GM19043 (cell line): ENCODE results near the gene RUNDC3A.

Experiments
- ATAC-seq: cut with Tn5 transposase; IDR thresholded peaks from one replicate; pipeline ENCODE4 v1.9.1; 2021; ENCODE audit warnings: low read depth; ENCODE audit not compliant: unreplicated experiment

Gene RUNDC3A

DNA sequence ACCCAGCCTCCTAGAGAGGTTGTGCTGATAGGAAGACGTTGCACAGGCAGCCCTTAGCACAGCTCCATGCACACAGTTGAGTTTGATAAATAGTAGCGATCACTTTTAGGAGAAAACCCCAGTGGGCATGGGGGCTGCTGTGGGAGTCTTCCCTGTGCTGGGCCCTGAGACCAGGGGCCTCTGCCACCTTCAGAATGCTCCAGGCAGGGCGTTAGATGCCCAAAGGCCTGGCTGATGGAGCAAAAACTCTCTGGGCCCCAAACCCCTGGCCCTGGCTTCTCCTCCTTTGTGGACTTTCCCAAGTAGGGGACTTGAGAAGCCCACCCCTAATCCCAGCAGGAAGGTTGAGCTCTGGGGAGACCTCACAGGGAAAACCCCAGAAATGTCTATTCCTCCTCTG lies 26.1 kb upstream of the RUNDC3A start:
- no peak for ATAC-seq

DNA sequence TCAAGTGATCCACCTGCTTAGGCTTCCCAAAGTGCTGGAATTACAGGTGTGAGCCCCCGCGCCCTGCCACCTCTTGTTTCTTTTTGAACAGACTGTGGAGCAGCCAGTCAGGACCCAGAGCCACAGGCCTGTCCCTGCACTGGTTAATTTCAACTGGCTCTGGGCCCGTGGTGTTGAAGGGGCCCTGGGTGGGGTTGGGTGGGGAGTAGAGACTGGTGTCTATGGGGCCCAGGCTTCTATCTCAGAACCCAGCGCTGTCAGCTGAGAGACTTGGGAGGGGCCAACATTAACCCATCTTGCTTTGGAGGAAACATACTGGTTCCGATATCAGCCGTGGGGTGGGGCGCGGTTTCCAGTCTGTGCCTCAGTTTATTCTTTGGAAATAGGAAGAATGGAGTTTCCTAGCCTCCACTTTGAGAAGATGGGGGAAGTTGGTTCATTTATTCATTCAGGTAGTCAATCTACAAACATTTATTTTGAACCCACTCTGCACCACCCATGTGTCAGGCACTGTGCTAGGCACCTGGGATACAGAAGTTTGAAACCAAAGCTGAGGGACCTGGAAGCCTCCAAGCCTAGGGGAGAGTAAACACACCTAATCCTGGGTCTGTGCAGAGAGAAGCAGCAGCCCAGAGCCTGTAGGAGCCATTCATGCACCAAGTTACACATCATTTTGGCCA lies 24.9 kb upstream of the RUNDC3A start:
- ATAC-seq = no peak

DNA sequence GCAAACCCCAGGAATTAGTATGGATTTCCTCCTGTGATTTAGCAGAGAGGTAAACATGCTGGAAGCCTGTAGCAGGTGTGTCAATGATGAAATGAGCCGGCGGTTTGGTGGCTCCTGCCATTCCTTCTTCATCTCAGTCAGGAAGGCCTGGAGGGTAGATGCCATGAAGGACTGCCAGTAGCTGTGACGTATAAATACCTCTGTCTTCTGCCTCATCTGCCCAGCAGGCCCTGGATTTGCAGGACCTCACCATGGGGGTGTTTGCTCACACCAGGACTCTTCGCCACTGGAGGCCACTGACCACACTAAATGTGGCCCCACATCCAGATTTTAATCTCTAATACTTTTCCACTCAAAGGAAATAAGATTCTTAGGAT lies 24.4 kb upstream of the RUNDC3A start:
- no peak for ATAC-seq

DNA sequence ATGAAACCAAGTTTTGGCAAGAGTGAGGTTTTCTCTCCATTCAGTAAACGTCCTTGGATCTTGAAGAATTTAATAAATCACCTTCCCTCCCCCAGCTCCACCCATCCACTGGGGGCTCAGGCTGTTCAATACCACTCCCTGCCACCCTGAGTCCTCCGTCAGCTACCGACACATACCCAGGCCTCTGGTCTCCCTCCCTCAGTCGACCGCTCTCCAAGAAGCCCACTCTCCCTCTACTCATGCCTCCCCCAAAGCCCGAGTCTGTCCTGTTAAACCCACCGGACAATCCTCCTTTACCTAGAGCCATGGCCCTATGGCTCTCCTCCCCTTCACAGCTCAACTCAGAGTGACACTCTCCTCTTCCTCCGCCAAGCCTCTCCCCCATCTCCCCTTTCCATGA lies 20.8 kb upstream of the RUNDC3A start:
- no peak for ATAC-seq

DNA sequence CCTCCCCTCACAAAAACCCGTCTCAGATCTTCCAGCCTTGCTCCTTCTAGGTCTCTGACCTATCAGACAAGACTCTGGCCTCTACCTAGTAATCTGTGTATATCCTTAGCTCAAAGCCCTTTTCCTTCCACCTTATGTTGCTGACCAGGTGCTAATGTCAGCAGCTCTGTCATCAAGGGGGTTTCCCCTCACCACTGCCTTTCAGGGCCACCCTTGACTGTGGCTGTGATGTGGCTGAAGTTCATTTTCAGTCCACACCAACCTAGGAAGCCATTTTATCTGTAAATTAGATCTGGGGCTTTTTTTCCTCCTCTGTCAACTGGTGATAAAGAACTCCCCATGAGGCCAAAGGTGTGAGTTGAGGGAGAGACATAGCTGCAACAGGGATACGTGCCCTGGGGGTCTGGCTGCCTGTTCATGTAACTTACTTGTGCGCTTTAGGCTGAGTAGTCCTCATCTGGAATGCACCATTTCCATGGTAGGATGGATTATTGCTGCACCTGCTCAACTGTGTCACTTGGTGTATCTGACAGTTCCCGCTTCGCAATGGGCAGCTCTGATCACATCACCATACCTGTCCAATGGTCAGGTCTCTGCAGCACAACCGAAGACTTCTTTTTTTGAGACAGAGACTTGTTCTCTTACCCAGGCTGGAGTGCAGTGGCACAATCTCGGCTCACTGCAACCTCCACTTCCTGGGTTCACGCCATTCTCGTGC lies 14.7 kb upstream of the RUNDC3A start:
- ATAC-seq = no peak

DNA sequence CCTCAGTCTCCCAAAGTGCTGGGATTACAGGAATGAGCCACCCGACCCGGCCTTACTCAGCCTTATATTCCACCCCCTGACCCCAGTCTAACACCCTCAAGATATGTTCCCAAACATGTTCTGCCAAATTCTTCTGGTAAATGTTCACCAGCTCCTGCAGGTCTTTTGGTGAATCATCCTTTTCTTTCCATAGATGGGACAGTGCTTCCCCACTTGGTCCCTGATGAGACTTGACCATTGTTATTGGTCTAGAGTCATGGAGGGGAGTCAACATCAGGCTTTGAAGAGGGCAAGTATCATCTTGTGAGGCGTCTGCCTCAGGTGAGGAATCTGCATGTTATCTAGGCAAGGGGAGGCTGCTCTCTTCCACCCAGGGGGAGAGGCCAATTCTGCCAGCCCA lies 10.4 kb upstream of the RUNDC3A start:
- no peak for ATAC-seq

DNA sequence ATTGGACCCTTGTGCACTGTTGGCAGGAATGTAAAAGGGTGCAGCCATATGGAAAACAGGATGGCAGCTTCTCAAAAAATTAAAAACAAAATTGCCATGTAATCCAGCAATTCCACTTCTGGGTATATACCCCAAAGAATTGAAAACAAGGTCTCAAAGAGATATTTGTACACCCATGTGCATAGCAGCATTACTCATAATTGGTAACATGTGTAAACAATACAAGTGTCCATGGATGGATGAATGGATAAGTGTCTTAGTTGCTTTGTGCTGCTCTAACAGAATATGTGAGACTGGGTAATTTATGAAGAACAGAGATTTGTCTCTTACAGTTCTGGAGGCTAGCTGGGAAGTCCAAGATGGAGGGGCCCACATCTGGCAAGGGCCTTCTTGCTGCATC lies 3.8 kb upstream of the RUNDC3A start:
- ATAC-seq = no peak

DNA sequence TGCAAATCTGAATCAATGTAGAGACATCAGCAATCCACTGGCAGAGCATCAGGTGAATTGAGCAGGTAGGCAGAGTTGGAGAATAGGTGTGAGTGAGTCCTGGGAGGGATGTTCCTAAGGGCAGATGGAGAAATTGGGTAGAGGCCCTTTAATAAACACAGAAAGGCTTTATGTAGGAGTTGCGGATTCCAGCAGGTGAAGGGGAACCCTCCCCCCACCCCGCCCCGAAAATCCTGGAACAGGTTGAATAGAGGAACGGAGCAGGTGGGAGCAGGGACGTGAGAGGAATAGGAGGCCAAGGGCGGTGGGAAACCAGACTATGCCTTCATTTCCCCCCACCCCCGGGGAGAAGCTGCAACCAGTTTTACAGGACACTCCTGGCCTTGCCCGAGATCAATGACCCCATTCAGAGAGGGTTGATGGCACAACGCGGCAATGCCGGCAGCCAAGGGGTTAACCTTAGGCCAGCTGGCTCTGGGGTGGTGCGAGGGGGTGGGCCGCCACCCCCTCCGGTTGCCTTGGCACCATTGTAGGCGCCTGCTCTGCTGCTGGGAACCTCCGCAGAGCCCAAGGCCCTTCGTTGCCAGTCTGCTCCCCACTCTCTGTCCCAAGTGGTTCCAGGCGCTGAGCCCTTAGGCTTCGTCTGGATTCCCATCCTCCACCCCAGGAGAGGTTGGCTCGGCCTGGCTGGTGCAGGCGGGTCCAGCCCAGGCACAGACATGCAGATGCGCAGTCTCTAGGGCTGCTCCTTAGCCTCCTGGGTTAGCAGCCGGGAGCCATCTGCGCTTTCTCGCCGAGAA lies 814 bp upstream of the RUNDC3A start:
- ATAC-seq = no peak

DNA sequence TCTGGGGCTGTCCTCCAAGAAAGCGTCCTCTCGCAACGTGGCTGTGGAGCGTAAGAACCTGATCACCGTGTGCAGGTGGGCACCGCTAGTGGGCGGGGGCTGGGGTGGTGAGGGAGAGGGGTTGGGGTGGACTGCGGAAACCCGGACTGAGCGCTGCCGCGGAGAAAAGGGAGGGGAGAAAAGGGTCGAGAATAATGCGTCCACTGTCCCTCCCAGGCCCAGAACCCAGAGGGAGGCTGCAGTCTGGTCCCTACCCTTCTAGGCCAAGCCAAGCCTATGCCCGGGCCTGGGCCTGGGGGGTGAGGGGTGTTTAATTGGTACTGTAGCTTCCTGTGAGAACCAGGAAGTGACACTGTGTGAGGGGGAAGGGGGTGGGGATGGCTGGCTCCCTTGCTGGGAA lies 464 bp downstream of the RUNDC3A start:
- no peak for ATAC-seq

DNA sequence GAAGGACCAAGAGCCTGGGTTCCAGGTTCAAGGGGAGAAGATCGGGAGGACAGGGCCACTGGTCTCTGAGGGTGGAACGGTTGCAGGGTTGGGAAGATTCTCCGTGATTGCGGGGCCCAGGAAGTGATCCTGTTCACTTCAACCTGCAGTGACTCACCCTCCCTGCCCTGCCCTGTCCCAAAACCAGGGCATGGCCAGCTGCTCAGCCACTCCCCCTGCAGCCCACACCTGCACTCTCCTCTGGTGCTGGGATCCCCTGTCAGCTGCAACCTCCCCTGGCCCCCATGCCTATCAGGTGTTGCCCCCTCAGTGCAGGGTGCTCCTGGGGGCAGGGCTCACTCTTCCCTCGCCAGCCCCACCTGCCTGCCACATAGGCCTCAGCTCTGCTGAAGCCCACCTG lies 1.1 kb downstream of the RUNDC3A start:
- no peak for ATAC-seq

DNA sequence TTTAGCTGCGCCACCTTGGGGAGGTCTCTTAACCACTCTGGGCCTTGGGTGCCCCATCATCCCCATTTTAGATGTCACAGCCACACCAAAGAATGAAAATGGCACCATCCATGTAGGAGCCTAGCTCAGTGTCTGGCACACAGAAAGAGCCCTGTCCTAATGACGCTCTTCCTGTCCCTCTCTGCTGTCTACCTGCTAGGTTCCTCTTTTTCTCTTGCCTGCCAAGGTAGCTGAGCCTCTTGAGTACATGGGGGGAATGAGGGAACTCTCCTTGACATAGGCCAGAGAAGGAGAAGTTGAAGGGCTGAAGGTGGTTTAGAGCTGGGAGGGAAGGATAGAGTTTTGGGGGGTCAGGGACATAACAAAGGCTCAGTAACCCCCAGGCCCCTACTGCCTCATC lies 1.8 kb downstream of the RUNDC3A start:
- ATAC-seq = no peak

DNA sequence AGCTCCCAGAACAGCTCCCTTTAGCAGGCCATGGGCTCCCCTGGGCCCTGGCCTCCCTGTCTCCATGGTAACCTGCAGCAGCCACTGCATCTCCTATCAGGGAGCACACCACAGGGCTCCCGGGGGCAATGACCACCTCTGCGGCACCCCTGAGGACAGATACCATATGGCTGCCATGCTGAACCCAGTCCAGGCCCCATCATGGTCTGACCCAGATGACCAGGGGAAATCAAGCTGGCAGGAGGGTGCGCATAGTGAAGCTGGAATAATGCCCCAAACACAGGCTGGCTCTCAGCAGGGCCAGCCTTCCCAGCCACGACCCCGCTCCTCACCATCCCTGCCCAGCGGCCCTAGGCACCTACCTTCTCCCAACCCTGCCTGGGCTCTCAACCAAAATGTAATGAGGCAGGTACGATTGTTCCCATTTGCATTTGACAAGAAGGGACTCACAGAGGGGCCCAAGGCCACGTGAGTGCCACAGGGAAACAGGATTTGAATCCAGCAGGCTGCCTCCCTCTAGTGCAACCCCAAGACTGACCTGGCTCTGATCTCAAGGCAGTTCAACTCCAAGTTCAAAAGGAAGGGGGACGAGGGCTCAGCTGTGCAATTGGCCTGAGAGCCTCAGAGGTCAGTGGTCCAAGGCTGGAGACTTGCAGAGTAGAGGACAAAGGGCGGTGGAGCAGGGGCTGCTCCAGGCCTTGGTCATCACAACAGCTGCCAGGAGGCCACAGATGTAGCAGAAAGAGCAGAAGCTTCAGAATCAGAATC lies 2.4 kb downstream of the RUNDC3A start:
- ATAC-seq = no peak

DNA sequence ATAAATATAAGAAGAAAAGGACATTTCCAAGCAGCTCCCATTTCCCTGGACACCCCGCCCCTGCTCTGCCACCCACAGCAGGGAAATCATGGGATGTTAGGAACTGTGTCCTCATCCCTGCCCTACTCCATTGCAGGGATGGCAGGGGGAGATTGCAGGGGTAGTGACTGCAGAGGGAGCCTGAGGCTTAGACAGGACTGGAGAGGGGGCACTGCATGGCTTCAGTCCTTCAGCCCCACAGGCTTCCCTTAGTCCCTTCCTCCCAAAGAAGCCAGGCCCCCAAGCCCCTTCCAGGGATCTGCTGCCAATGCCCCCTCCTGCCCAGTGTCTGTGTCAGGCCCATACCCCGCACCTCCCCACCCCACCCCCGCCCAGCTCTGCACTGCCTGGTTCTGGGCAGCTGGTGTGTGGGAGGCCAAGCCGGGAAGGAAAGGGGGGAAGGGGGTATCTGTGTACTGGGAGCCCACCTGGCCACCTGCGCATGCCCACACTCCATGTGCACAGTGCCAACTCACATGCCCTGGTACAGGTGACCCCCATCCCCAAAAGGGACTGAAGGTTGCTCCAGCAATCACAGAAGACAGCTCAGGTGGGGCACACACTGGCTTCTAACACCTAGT lies 3.3 kb downstream of the RUNDC3A start:
- ATAC-seq = no peak

DNA sequence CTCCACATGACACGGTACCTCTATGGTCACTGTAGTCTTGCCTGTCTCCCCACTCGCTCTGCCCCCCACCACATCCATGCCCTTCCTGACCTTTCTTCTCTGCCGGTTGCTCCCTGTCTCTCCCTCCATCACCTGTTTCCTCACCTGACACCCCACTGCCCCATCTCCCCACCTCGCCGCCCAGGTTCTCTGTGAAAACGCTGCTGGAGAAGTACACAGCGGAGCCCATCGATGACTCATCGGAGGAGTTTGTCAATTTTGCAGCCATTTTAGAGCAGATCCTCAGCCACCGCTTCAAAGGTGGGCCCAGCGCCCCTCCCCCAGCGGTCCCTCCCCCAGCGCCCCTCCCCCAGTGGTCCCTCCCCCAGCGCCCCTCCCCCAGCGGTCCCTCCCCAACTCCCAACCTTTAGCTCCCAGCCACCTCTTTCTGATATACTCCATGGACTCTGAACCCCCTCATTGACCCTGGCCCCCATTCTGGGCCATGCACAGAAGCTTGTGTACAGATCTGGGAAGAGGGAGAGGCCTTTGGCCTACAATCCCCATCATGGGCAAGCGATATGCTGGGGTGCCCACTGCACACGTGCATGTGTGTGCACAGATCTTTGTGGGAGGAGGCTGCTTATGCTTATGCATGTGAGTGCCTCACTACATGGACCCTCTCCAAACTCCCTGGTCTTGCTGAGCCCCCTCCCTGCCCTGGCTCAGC lies 4.1 kb downstream of the RUNDC3A start:
- no peak for ATAC-seq

DNA sequence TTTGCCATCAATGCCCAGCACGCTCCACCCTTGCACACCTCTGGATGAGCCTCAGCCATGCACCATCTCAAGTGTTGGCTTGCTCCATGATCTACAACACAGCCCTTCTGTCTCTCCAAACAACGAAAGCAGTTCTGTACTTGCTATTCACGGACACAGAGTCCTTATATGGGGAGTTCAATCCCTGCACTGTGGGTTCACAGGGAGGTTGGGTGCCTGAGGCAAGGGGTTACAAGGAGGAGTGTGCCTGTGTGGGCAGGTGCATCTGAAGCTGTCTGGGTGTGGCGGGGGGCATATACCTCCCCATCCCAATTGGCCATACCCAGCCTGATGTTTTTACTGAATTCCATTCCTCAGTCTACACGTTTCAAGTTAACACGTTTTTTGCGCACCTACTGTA lies 5.6 kb downstream of the RUNDC3A start:
- ATAC-seq = no peak

DNA sequence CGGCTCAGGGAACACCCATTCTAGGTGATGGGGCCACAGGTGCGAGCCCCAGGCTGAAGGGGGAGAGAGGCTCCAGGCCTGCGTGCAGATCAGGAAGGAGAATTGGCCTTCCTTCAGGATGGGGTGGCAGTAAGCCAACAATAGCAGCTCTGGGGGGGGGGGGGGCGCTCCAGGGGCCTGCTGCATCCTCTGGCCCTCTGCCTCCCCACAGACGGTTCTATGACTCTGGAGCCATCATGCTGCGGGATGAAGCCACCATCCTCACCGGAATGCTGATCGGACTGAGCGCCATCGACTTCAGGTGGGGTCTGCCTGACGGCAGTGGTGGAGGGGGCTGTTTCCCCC lies 6.1 kb downstream of the RUNDC3A start:
- no peak for ATAC-seq

DNA sequence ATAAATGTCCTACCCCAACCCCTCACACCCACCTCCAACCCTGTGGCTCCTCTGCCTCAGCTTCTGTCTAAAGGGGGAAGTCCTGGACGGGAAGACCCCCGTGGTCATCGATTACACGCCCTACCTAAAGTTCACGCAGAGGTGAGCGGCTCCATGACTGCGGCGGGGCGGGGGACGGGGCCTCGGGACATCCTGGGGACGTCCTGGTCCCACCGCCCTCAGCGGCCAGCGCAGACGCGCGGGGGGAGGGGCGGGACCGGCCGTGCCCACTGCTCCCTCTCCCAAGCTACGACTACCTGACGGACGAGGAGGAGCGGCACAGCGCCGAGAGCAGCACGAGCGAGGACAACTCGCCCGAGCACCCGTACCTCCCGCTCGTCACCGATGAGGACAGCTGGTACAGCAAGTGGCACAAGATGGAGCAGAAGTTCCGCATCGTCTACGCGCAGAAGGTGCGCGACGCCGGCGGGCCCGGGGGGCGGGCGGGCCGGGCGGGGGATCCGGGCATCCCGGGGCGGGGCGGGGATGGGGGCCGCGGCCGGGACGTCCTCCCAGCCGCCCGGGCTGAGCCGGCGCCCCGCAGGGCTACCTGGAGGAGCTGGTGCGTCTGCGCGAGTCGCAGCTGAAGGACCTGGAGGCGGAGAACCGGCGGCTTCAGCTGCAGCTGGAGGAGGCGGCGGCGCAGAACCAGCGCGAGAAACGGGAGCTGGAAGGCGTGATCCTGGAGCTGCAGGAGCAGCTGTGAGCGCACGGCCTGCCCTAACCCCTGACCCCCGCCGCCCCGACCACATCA lies 6.7 kb downstream of the RUNDC3A start:
- ATAC-seq = no peak

DNA sequence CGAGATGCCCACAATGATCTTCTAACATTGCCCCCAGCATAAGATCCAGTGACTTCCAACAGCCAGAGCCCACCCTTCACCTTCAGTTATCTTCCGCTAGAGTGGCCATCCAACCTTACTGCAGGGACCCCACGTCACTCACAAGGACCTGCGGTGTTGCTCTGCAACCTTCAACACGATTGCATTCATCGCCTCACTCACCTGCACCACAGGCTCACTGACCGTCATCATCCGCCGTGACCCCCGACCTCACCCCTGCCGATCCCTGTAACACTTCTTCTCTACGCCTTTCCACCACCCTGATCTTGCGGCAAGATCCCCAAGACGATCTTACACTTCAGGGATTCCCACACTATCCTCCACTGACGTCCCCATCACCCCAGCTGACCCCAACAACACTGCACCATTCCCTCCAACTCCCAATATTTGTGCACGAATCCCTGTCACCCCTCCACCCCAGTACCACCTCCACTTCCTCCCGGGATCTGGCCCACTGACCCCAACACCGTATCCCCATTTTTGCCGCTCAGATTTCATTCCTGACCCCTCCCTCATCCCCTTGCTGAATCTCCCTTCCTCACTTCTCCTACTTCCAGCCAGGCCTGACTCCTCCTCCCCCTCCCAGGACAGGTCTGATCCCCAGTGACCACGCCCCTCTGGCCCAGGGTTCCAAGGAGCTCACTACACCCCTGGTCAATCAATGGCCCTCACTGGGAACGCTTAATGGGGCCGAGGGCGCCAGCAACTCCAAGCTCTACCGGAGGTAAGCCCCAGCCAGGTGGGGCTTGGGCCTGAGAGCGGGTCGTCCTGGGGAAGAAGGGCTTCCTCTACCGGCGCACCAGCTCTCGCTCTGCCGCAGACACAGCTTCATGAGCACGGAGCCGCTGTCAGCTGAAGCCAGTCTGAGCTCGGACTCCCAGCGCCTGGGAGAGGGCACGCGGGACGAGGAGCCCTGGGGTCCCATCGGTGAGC lies 7.6 kb downstream of the RUNDC3A start:
- no peak for ATAC-seq
